OCI-LY7 (cell line): ENCODE data around the gene RGL1.

Experiments used
- CTCF ChIP-seq: fragments of 200-600 bp; sonication (generic); conservative IDR thresholded peaks from 2 replicates; pipeline ENCODE4 v1.5.1; 2014; ENCODE audit warnings: mild to moderate bottlenecking, antibody characterized with exemption, low read length, moderate library complexity, mixed read lengths
- EZH2phosphoT487 ChIP-seq: fragments of 200-600 bp; sonication (generic); IDR thresholded peaks from 2 replicates; pipeline ENCODE4 v1.6.1; 2018; ENCODE audit warnings: low read depth, borderline replicate concordance, mild to moderate bottlenecking, mixed run types, antibody characterized with exemption, low read length, moderate library complexity, mixed read lengths

GRCh38 chr1:183975651-183976050 is 170.7 kb downstream of the RGL1 start:
- no peak for TF ChIP-seq CTCF
- TF ChIP-seq EZH2phosphoT487, result no peak
